Heart right ventricle (tissue), 16 donors: ENCODE data around the gene OR5L2. TPM values are rescaled to one million over a fixed set of nuclear protein-coding genes. Genes with fewer than 3 reads are reported as not detected.

Source experiments
- ATAC-seq, 8 donors: fragments of 200-7000 bp; cut with Tn5 transposase; one replicate each; pipeline ENCODE4 v1.9.1; 2020; ENCODE audit warnings: mild to moderate bottlenecking in 8 of 8, moderate library complexity in 8 of 8, moderate number of reproducible peaks in 1 of 8
- DNase-seq, 2 donors: peaks; one replicate each; pipeline ENCODE4 v3.0.0-alpha.2; 2020
- H3K27ac ChIP-seq, 10 donors: fragments of 200-600 bp; sonication (generic) in 2 of 10; one replicate each; pipeline versions ENCODE4 v1.5.0 to v1.8.0; 2020 to 2022; ENCODE audit warnings: mild to moderate bottlenecking in 3 of 10
- H3K27me3 ChIP-seq, 7 donors: fragments of 200-600 bp; one replicate each; pipeline ENCODE4 v1.8.0; 2021 to 2022; ENCODE audit warnings: mild to moderate bottlenecking in 2 of 7
- H3K36me3 ChIP-seq, 9 donors: fragments of 200-600 bp; sonication (generic) in 1 of 9; one replicate each; pipeline versions ENCODE4 v1.5.0 to v1.8.0; 2020 to 2022; ENCODE audit warnings: mild to moderate bottlenecking in 2 of 9
- H3K4me1 ChIP-seq, 9 donors: fragments of 200-600 bp; sonication (generic) in 1 of 9; one replicate each; pipeline versions ENCODE4 v1.5.0 to v1.8.0; 2020 to 2022; ENCODE audit warnings: mild to moderate bottlenecking in 4 of 9
- H3K4me3 ChIP-seq, 10 donors: fragments of 200-600 bp; sonication (generic) in 2 of 10; one replicate each; pipeline versions ENCODE4 v1.5.0 to v1.8.0; 2020 to 2022; ENCODE audit warnings: mild to moderate bottlenecking in 7 of 10, moderate library complexity in 2 of 10
- H3K9me3 ChIP-seq, 11 donors: fragments of 200-600 bp in 10 of 11; sonication (generic) in 2 of 11; one replicate each; pipeline versions ENCODE4 v1.5.0 to v1.8.0; 2013 to 2022; ENCODE audit warnings: mild to moderate bottlenecking in 2 of 11, control low read depth in 1 of 11, moderate library complexity in 1 of 11
- WGBS, 2 donors: extraction: QIAGEN DNeasy Blood & Tissue Kit; methylation state at CpG; one replicate each; pipeline ENCODE4 v1.1.7; 2013; ENCODE audit warnings: inconsistent platforms in 1 of 2; 5-methylcytosine and 5-hydroxymethylcytosine counted together
- intact Hi-C, 10 donors: fragments of 100-400 bp; cut with DNase I; formaldehyde crosslinking; loops; one replicate each; pipeline versions ENCODE4 v1.11.1 to v1.14.2; 2022
- polyA plus RNA-seq, 2 donors: library from polyadenylated mRNA; stranded (reverse); fragments of 200-250 nt; gene quantifications; one replicate each; pipeline ENCODE4 v1.2.3, GENCODE V29; 2013
- total RNA-seq, 10 donors: library from RNA; stranded (reverse); fragmentation: NEBNext Ultra II Directional in 3 of 10; extraction: Animal tissue kit (Norgen Biotek cat#: 25700) in 3 of 10; gene quantifications; one replicate each; pipeline versions ENCODE4 v1.2.1 to v1.2.4, GENCODE V29; 2021 to 2023
- TF ChIP-seq, protein P1 (sequence below), 9 donors: fragments of 200-600 bp; sonication (generic) in 2 of 9; IDR thresholded peaks; one replicate each; pipeline versions ENCODE4 v1.5.0 to v1.8.0; 2021 to 2022; ENCODE audit warnings: antibody characterized with exemption in 9 of 9, mild to moderate bottlenecking in 5 of 9, moderate library complexity in 1 of 9
- donor health status: Arrhythmogenic right ventricular cardiomyopathy.
- donor health status: ischemic (EF 13 %, LVEDD 7.1; RV severe dilation, severe dysfunction).
- donor health status: healthy with polysubstance abuse.
- donor health status: DM: no; HTN: yes; CAD: no.
- donor health status: DM: no; HTN: no; CAD: no.
- donor health status: ischemic (EF 25% LVEDD 6.9; RV normal size, moderate dysfunction).
- donor health status: ischemic (EF 25% LVEDD 5.7; RV mildly dilated, moderate dysfunction).
- donor health status: healthy.
- donor health status: DM: yes; HTN: yes; CAD: no.
- donor health status: Ischemic cardiomyopathy.
- donor health status: ischemic (EF 35%, LVEDD 5.7; RV mildly dilated, moderate dysfunction).
- donor health status: nonischemic (EF 11% LVEDD 7.7; RV severe dilation, severe dysfunction).
- donor health status: DM: yes; HTN: yes; CAD: no.
- donor health status: PGD.
- donor health status: ischemic (EF 29% LVEDD 5.4; RV normal size, mild dysfunction).
- donor health status: nonischemic (EF 23%, LVEDD 6.1; RV moderate dilation, normal function).

Gene OR5L2
- total and polyA plus RNA-seq, 12 donors: not detected

GRCh38 chr11:55806248-55806647, 20.8 kb upstream of the OR5L2 start:
- Histone ChIP-seq H3K27me3 (no peaks in the 10 kb centered on the region), H3K27ac (no peak overlapping the region), H3K4me1 (no peaks in the 10 kb centered on the region), H3K36me3 (no peaks in the 10 kb centered on the region), H3K4me3 (no peak overlapping the region), H3K9me3 (peaks cover 0 to 55% (median 7%) of the 10 kb centered on the region in 11 donors)
- TF ChIP-seq, protein P1, sequence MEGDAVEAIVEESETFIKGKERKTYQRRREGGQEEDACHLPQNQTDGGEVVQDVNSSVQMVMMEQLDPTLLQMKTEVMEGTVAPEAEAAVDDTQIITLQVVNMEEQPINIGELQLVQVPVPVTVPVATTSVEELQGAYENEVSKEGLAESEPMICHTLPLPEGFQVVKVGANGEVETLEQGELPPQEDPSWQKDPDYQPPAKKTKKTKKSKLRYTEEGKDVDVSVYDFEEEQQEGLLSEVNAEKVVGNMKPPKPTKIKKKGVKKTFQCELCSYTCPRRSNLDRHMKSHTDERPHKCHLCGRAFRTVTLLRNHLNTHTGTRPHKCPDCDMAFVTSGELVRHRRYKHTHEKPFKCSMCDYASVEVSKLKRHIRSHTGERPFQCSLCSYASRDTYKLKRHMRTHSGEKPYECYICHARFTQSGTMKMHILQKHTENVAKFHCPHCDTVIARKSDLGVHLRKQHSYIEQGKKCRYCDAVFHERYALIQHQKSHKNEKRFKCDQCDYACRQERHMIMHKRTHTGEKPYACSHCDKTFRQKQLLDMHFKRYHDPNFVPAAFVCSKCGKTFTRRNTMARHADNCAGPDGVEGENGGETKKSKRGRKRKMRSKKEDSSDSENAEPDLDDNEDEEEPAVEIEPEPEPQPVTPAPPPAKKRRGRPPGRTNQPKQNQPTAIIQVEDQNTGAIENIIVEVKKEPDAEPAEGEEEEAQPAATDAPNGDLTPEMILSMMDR (IDR thresholded peaks at IDR 0.05): no peak
- intact Hi-C loops: no loop called here
- no peak for ATAC-seq
- no peak for DNase-seq
- 82% methylated on average over 1 of the region's 1 CpG for WGBS, 2 donors

GRCh38 chr11:55811067-55811466, 16.0 kb upstream of the OR5L2 start, which contains the start of gene OR5L1:
TSS of gene OR5L1 (plus strand) at chr11:55811367. CDS start at chr11:55811467, 100 bp downstream.
- no peak within 1 kb of the TSS for H3K4me3 ChIP-seq
- intact Hi-C loops: no loop called here
- peaks cover 0 to 30% (median 6%) of the 10 kb centered on the region in 11 donors for H3K9me3 ChIP-seq
- TF ChIP-seq, protein P1 (IDR thresholded peaks at IDR 0.05): no peak
- DNase-seq (no peak), ATAC-seq (no peak)
- WGBS, 2 donors: 81% methylated on average over 1 of the region's 1 CpG
- H3K4me1 ChIP-seq: no peaks in the 10 kb centered on the region
- H3K27ac ChIP-seq: no peak within 1 kb of the TSS
- H3K36me3 ChIP-seq: no peaks in the 10 kb centered on the region
- H3K27me3 ChIP-seq: no peaks in the 10 kb centered on the region

GRCh38 chr11:55819330-55819729, 7.7 kb upstream of the OR5L2 start, which contains the start of gene OR5D18:
TSS of gene OR5D18 (plus strand) at chr11:55819630. CDS start at chr11:55819630, 0 bp downstream.
- DNase-seq (no peak), ATAC-seq (no peak)
- TF ChIP-seq, protein P1 (IDR thresholded peaks at IDR 0.05): no peak
- no peak within 1 kb of the TSS for H3K27ac ChIP-seq
- H3K27me3 ChIP-seq: no peaks in the 10 kb centered on the region
- H3K36me3 ChIP-seq: no peaks in the 10 kb centered on the region
- no peak within 1 kb of the TSS for H3K4me3 ChIP-seq
- peaks cover 0 to 27% (median 0%) of the 10 kb centered on the region in 11 donors for H3K9me3 ChIP-seq
- H3K4me1 ChIP-seq: no peaks in the 10 kb centered on the region
- intact Hi-C loops: no loop called here
- WGBS, 2 donors: 81 to 84% methylated on average over 5 of the region's 5 CpGs

DNA sequence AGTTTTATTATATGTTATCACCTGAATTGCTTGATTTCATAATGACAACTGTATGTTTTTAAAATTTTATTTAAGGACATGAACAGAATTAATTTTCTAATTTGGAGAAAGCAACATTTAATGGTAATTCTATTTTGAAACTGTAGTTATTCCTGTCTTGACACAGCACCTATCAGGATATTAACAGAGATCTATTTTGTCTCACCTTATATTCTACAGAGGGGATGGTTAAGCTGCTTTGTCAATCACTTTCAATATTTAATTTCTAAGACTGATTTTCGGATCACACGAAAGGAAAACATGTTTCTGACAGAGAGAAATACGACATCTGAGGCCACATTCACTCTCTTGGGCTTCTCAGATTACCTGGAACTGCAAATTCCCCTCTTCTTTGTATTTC, 11.4 kb downstream of the OR5L2 start, which contains the start of gene OR5D16:
TSS of gene OR5D16 (plus strand) at position 301 of the 400 bp plus-strand sequence. CDS start at position 301, 0 bp downstream.
- H3K4me1 ChIP-seq: no peaks in the 10 kb centered on the region
- peaks cover 0 to 52% (median 0%) of the 10 kb centered on the region in 11 donors for H3K9me3 ChIP-seq
- H3K4me3 ChIP-seq: no peak within 1 kb of the TSS
- DNase-seq (no peak), ATAC-seq (no peak)
- no peaks in the 10 kb centered on the region for H3K27me3 ChIP-seq
- H3K36me3 ChIP-seq: no peaks in the 10 kb centered on the region
- no peak within 1 kb of the TSS for H3K27ac ChIP-seq
- TF ChIP-seq, protein P1 (IDR thresholded peaks at IDR 0.05): no peak
- WGBS, 2 donors: 26% methylated on average over 3 of the region's 3 CpGs
- intact Hi-C loops: no loop called here
